Measurements from ENCODE around the gene STOX1.
"Not testable (repeated sequence)": the region's sequence is repeated elsewhere in the genome, so short reads cannot be mapped to it uniquely, and the experiment has no call there.

Gene STOX1

DNA sequence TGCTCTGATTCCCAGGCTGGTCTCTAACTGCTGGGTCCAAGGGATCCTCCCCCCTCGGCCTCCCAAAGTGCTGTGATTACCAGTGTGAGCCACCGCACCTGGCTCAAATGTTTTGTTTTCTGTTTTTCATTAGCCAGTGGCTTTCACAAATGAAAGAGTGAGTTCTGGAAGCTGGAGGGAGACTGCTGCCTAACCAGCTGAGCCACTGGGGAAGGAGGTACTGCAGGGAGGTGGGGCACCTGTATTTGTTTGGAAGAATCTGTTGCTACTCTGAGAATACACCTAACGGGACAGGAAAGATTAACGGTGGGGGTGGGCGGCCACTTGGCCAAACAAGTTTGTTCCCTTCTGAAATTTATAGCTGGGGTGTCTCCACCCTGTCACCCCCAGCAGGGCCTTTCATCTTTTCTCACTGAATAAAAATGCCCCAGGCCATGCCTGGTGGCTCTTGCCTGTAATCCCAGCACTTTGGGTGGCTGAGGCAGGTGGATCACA is 4.7 kb downstream of the STOX1 start:
- no peak for DNase-seq

DNA sequence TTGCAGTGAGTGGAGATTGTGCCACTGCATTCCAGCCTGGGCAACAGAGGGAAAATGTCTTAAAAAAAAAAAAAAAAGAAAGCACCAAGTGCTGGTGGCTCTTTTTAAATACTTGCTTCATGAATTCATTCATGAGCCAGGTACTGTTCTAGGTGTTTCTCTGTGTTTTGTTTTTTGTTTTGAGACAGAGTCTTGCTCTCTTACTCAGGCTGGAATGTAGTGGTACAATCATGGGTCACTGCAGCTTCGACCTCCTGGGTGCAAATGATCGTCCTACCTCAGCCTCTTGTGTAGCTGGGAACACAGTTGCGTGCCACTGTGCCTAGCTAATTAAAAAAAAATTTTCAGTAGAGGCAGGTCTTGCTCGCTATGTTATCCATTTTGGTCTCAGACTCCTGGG is 5.3 kb downstream of the STOX1 start:
- DNase-seq = no peak

DNA sequence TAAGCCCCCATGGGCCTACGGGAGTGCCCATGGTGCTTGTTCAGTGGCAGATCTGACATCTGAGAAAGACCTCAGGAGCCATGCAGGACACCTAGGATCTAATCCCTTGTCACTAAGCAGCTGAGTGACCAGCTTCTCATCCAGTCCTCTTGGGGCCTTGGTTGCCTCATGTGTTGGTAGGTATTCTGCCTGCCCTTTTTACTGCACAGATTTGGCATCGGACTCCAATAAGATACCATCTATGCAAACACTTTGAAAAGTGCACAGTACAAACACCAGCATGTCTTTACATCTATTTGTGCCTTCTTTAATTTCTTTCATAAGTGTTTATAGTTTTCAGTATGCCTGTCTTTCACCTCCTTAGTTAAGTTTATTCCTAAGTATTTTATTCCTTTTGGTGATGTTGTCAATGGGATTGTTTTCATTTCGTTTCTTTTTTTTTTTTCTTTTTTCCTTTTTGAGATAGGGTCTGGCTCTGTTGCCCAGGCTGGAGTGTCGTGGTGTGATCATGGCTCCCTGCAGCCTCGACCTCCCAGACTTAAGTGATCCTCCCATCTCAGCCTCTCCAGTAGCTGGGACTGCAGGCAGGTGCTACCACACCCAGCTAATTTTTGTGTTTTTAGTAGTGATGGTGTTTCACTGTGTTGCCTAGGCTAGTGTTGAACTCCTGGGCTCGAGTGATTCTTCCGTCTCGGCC is 10.4 kb downstream of the STOX1 start:
- no peak for DNase-seq

DNA sequence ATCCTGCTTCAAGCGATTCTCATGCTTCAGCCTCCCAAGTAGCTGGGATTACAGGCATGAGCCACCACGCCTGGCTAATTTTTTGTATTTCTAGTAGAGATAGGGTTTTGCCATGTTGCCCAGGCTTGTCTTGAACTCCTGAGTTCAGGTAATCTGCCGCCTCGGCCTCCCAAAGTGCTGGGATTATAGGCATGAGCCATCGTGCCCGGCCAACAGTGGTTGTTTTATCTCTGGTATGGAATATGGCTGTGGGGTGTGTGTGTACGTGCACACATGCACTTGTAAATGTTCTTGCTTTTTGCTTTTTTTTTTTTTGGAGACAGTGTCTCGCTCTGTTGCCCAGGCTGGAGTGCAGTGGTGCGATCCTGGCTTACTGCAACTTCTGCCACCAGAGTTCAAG is 13.3 kb downstream of the STOX1 start:
- DNase-seq = not testable (repeated sequence)

DNA sequence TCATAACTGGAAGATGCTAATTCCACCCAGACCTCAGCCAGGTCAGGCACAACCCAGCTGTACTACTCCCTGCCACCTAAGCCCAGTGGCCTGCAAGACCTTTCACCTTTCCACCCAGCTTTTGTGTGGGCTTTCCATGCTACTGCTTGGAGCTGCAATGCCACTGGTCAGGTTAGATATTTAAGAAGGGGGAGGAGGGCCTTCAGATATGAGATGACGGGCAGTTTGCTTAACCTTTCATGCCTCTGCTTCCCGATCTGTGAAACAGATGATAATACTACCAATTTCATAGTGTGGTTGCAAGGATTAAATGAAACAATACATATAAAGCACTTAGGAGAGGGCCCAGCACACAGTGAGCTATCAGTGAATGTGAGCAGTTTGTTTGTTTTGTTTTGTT is 20.9 kb downstream of the STOX1 start:
- DNase-seq = no peak

DNA sequence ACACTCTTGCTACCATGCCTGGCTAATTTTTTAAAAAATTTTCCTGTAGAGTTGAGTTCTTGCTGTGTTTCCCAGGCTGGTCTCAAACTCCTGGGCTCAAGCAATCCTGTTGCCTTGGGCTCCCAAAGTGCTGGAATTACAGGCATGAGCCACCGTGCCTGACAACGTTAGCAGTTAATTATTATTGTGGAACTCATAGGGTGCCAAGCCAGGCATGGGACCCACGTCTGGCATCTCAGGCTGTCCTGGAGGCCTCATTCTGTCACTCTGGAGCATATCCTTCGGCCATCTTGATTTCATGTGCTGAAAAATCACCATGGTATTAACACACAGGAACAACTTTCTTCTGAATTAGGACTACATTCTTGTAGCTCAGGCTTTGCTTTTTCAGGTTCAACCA is 21.5 kb downstream of the STOX1 start:
- no peak for DNase-seq

DNA sequence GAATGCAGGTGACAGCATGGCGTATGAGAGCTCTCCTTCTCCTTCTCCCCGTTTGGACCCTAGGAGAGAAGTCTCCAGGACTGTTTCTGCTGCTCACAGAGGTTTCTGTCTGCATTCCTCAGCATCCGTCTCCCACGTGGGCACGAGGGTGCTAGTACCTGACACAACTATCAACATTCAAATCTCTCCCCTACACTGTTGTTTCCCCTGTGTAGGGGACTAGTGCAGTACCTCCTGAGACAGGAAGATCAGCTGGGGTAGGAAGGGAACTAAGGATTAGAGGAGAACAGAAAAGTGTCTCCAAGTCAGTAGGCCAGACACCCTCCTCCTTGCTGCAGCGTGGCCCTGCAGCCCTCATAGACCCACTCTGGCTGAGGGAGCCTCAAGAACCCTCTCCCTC is 29.0 kb downstream of the STOX1 start:
- DNase-seq = no peak

DNA sequence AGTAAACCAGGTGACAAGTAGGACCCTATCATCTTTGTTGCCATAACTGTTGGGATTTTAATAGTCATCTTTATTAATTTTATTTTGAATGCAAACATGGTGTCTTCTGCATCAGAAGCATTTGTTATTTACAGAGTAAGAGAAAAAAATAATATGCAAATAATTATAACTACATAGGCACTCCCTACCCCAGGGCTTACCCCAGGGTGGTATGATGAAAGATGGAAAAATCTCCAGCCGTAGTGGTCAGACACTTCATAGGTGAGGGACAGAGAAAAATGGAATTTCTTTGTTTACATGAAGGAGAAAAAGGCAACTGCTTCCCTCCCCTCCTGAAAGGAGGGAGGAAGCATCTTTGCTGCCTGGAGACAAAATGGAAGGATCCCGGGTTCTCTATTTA is 29.7 kb downstream of the STOX1 start:
- DNase-seq = no peak

DNA sequence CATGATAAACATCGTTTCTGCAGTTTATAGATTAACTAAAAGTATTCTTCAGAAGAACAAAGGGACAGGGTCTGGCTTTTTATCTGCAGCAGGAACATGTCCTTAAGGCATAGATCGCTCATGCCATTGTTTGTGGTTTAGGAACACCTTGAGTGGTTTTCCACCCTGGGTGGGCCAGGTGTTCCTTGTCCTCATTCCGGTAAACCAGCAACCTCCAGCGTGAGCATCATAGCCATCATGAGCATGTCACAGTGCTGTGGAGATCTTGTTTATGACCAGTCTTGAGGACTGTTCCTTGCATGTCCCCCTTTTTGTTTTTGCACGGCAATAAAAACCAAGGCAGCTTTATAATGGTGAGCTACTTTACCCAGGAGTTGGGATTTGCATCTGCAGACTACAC is 33.9 kb downstream of the STOX1 start:
- DNase-seq = no peak

DNA sequence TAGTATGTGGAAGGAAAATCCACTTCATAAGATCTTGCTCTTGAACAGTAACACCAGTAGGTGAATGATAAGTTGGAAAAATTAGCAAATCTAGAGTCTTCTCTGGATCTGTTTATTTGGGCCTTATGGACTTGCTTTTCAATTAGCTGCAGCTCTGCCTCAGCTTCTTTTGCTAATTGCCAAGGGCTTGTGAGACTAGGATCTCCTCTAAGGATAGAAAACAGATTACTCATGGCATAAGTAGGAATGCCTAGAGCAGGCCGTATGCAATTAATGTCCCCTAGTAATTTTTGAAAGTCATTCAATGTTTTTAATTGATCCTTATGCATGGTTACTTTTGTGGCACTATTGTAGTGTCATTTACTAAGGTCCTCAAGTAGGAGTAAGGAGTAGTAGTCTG is 37.3 kb downstream of the STOX1 start:
- no peak for DNase-seq

DNA sequence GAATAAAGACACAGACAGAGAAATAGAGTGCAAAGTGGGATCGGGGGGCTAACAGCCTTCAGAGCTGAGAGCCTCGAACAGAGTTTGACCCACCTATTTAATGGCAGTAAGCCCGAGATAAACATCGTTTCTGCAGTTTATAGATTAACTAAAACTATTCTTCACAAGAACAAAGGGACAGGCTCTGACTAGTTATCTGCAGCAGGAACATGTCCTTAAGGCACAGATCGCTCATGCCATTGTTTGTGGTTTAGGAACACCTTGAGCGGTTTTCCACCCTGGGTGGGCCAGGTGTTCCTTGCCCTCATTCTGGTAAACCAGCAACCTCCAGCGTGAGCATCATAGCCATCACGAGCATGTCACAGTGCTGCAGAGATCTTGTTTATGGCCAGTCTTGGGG is 40.8 kb downstream of the STOX1 start:
- not testable (repeated sequence) for DNase-seq

DNA sequence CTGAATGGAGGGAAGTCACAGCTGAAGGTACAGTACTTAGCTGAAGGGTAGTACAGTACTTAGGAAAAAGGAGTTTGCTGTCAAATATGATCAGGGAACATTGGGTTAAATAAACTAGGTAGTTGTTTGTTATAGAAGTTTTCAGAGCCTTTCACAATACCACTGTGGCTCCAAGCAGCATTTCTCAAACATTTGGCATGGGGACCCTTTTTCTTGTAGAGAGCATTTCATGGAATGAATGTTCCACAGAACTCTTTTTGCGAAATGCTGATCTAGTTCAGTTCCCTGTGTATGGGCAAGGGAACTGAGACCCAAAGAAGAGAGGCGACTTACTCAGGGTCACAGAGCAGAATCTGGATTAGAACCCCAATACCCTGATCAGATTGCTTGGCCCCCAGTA is 42.3 kb downstream of the STOX1 start:
- DNase-seq = no peak

DNA sequence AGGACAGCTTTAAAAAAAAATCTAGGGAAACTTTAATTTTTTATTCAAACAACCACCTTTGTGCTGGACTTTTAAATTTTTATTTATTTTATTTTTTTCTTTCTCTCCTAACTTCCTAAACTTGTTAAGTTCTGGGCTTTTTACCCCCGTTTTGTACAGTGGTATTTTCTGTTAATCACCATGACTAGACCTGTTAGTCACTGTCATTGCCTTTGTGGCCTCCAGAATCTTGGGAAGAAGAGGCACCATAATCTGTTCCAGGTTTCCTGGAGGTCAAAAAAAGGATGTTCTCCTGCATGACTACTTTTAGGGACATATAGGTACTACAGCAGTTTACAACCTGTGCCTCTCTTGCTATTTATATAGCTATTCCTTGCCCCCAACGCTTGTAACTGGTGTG is 42.7 kb downstream of the STOX1 start:
- DNase-seq = no peak

DNA sequence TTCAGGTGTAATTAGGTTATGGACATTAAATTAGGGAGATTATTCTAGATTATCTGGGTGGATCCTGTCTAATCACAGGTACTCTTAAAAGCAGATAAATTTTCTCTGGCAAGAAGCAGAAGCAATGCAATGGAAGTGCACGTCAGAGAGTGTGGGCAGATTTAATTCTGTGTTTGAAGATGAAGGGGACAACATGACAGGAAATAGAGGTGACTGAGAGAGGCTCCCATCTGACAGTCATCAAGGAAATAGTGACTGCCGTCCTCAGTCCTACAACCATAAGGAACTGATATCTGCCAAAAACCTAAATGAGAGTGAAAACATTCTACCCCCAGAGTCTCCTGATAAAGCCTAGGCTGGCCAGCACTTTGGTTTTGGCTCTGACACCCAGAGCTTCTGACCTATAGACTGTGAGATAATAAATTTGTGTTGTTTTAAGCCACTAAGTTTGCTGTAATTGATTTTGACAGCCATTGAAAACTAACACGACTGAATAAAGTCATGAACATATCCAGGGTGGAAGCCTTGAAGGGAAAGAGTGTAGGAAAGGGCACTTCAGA is 43.3 kb downstream of the STOX1 start:
- no peak for DNase-seq

DNA sequence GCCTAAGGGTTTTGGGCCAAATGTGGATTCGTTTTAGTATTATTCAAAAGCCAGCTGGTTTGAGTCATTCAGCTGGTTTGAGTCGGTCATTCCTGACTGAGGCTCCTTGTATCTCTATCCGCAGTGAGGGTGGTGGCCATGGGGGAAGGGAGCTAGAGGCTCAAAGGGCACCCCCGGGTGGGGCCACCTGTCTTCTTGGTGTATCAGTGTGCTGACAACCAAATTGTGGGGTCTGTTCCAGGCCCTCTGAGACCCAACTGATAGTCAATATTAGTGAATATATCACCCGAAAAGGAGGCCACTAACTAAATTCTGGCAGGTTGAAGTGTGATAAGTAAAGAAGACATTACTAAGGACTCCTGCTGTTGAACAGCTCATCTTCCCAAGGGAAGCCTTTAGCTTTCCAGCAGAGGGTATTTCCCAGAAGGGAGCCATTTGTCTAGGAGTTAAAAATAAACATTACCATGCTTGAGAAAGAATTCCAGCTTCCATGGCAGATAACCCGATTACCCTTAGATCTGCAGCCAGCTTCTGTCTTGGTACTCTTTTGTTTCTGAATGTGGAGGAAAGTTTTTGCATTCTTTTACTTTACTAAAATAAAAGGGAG is 43.9 kb downstream of the STOX1 start:
- no peak for DNase-seq

DNA sequence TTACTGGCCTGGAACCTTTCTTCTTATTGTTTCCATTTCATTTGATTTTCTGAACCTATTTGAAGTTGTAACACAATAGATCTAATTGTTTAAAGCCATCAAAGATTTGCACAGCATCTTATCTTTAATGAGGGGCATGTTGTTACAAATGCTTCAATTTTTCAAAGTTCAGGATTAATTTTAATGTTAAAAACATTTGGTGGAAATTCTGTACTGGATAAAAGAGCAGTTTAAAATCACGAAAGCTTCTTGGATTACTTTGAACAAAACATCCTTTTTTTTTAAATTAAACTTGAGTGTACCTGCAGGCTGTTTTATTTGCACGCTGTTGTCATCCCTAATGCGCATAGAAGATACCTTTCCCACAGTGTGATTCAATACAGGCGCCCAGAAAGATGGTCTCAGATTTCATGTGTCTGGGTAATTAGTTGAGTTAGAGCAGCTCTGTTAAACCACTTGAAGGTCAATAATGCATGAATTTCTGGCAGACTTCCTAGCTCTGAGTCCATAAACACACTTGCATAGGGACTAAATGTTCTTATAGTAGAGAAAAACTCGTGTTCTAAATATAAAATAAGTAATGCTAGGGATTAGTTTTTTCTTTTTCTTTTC is 44.5 kb downstream of the STOX1 start:
- peak; percentile 23 to 27 for DNase-seq

DNA sequence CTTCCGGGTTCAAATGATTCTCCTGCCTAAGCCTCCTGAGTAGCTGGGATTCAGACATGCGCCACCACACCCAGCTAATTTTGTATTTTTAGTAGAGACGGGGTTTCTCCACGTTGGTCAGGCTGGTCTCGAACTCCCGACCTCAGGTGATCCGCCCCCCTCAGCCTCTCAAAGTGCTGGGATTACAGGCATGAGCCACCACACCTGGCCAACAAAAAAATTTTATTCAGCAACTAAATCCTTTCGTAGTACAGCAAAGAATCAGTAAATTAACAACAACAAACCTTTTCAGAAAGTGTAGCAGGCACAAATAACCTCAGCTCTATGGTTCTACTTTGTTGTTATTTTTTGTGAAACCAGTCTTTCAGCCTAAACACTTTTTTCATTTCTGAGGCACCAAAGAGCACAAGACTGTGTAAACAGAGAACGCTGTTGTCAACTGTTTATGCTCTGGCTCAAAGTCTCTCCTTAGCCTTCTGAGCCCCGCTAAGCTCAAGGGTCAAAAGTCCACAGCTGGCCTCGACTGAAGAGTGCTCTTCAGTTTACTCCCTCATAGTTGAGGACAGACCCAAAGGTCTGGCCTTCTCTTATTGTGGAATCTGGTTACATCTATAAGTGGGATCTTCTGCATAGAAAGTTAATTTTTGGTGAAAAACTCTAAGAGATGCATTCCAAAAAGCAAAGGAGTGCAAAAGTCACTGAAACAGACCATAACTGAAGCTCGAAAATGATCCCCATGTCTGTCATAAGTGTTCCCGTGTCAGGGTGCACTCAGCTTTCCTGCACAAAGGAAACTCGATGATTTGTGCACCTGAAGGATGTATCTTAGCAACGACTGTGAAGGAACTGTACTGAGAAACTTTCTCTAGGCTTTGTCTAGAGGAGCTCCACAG is 49.2 kb downstream of the STOX1 start:
- no peak for DNase-seq

DNA sequence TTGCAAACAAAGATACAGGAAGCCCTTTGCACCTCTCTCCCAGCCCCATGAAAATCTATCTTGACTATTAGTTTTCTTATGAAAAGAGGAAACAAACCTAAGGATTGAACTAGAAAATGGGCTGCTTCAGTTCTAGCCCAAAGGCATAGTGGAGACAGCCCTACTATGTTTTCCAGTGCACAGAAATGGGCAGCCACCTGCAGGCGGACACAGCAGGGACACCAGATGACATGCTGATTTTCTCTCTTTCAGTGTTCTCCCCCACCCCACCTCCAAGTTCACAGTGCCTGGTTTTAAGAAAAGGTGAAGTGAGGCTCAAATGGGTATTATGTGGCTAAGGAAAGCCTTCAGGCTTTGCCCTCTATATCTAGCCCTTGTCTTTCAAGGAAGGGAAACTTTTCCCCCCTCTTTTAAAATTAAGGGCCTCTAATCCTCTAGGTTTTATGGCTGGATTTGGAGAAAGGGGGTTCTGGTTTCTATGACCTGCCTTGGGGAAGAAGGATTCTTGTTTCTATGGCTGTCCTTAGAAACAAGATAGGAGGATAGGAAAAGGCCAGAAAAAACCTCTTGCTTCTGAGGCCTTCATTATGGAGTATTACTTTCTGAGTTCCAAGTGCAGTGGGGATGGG is 50.3 kb downstream of the STOX1 start:
- DNase-seq = no peak

DNA sequence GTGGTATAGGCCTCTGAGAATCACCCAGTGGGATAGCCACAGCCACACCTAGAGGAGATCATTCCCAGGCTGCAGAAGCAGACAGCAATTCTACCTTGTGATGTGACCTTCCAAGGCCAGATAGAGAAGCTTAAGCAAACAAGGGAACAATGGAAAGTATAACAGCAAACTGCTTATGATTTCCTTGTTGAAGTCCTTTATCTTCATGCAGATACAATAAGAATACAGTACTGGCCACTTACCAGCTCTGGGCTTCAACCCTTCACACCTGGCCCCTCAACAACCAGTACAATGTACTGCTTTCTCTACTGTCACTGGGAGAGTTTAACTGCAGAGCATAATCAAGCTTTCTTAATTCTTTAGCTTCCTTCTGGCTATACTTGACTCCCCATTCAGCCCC is 51.2 kb downstream of the STOX1 start:
- no peak for DNase-seq

DNA sequence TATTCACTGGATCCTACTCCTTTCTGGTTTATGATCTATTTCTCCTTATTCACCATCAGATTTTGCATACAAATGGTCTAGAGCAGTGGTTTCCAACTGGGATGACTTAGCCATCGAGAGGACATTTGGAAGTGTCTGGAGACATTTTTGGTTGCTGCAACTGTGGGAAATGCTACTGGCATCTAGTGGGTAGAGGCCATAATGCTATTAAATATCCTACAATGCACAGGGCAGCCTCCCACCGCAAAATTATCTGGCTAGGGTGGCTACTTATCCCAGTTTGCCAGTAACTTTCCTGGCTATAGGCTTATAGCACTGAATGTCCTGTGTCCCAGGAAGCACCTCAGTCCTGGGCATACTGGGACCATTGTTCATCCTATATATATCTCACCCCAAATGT is 52.3 kb downstream of the STOX1 start:
- DNase-seq = no peak

DNA sequence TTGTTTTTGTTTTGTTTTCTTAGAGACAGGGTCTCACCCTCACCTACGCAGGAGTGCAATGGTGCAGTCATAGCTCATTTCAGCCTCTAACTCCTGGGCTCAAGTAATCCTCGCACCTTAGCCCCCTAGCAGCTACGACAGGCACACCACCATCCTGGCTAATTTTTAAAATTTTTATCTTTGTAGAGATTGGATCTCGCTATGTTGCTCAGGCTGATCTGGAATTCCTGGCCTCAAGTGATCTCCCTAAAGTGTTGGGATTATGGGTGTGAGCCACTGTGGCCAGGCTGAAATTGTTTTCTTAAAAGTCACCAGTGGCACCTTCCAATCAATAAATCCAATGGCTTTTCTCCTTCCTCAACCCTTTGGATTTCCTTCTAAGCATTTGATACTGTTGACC is 52.9 kb downstream of the STOX1 start:
- DNase-seq = no peak

DNA sequence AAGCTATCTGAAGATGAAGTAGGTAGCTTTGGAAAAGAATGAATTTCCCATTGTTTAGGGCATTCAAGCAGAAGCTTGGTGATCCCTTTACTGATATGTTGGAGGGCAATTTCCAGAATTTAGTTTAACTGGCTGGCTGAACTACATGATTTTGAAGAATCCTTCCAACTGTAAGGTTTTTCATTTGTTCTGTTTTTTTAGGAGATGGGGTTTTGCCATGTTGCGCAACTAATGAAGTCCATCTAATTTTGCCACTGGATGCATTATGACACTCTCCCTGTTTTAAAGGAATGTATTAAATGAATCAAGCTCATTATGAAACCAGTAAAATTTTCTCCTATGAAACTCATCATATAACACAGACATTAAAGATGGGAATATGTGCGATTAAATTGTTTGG is 67.7 kb downstream of the STOX1 start:
- no peak for DNase-seq

DNA sequence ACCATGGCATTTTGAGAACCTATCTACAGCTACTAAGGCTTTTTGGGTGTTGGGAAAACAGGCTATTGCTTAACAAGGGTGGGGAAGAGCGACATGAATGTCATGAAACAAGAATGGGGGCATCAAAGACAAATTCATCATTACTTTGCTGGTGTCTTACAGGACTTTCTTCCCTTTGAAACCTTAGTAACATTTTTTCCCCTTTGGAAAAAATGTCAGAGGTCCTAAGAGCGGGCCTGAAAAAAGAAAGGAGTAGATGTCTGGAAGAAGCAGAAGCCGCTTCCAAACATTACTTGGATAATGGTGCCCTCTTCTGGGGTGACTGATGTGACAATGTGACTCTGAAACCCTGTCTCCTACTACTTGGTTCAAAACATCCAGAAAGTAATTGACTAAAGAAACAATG is 70.0 kb downstream of the STOX1 start:
- peak; percentile 54 to 55 for DNase-seq

Measured in NCI-H526 (cell line).